GM23338 (cell line): Measurements from ENCODE around the gene NCKAP5.

Experiments used
- CREB1 ChIP-seq: fragments of 250-450 bp; sonication (Bioruptor Pico); IDR thresholded peaks from 2 replicates; pipeline ENCODE4 v1.5.0; 2020; ENCODE audit warnings: low read depth, mild to moderate bottlenecking, moderate library complexity
- ETS1 ChIP-seq: IDR thresholded peaks from 2 replicates; pipeline ENCODE4 v1.6.1; 2016; ENCODE audit warnings: antibody characterized with exemption
- EZH2 ChIP-seq: fragments of 200-600 bp; sonication (generic); IDR thresholded peaks from one replicate; pipeline ENCODE4 v1.8.0; 2017; ENCODE audit warnings: antibody characterized with exemption, mild to moderate bottlenecking, low read depth; ENCODE audit not compliant: unreplicated experiment
- EZH2phosphoT487 ChIP-seq: fragments of 200-600 bp; sonication (generic); IDR thresholded peaks from one replicate; pipeline ENCODE4 v1.8.1; 2018; ENCODE audit warnings: antibody characterized with exemption; ENCODE audit not compliant: unreplicated experiment
- JUNB ChIP-seq: IDR thresholded peaks from one replicate; pipeline ENCODE4 v1.6.1; 2016; ENCODE audit warnings: antibody characterized with exemption; ENCODE audit not compliant: unreplicated experiment
- POLR2AphosphoS5 ChIP-seq: IDR thresholded peaks from 2 replicates; pipeline ENCODE4 v1.6.1; 2016; ENCODE audit warnings: antibody characterized with exemption, low read depth
- REST ChIP-seq: IDR thresholded peaks from one replicate; pipeline ENCODE4 v1.6.1; 2018; ENCODE audit warnings: antibody characterized with exemption; ENCODE audit not compliant: unreplicated experiment
- TF ChIP-seq, protein P1 (sequence below), 2 experiments: fragments of 200-600 bp in 1 of 2; sonication (generic) in 1 of 2; conservative IDR thresholded peaks; 2 replicates each; pipeline versions ENCODE4 v1.5.1 to v1.6.1; 2016 to 2017; ENCODE audit warnings: antibody characterized with exemption in 2 of 2, low read depth in 2 of 2, mild to moderate bottlenecking in 2 of 2, moderate library complexity in 1 of 2
- TF ChIP-seq, protein P2 (sequence below): fragments of 250-450 bp; sonication (Bioruptor Pico); IDR thresholded peaks from 2 replicates; pipeline ENCODE4 v1.5.0; 2020; ENCODE audit warnings: mild to moderate bottlenecking, moderate library complexity

DNA sequence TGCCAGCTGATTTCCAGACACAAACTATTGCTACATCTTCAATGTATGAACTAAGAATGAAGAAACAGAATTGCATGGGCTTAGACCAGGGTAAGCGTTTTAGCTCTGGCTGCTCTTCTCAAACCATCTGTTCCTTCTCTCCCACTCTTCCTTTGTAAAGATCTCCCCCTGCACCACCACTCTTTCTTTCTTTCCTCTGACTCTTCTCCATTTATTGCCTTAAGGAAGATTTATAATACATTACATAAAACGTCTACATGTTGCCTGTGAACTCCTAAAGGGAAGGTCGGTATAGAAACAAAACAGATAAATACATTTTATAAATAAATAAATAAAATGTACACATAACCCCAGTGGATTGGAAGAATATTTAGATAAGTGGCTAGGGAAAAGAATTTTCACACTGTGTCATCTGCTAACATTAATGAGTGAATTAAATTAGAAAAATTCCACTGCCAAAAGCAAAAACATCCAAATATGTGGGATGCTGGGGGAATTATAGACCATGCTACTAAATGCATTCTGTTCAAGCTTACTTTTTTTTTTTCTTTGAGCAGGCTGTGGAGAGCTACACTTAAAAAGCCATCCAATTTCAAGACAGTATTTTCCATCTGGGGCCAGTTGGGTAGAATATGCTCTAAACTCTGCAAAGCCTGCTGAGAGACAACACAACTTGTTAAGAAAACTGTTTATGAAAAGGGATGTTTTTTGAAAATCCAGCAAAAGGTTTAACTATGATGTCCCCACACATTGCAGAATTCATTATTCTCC, 41.5 kb downstream of the NCKAP5 start:
- TF ChIP-seq, protein P1, sequence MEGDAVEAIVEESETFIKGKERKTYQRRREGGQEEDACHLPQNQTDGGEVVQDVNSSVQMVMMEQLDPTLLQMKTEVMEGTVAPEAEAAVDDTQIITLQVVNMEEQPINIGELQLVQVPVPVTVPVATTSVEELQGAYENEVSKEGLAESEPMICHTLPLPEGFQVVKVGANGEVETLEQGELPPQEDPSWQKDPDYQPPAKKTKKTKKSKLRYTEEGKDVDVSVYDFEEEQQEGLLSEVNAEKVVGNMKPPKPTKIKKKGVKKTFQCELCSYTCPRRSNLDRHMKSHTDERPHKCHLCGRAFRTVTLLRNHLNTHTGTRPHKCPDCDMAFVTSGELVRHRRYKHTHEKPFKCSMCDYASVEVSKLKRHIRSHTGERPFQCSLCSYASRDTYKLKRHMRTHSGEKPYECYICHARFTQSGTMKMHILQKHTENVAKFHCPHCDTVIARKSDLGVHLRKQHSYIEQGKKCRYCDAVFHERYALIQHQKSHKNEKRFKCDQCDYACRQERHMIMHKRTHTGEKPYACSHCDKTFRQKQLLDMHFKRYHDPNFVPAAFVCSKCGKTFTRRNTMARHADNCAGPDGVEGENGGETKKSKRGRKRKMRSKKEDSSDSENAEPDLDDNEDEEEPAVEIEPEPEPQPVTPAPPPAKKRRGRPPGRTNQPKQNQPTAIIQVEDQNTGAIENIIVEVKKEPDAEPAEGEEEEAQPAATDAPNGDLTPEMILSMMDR (conservative IDR thresholded peaks at IDR 0.05; ENCODE audit: low read depth in 2 of 2): no peak
- TF ChIP-seq, protein P2, sequence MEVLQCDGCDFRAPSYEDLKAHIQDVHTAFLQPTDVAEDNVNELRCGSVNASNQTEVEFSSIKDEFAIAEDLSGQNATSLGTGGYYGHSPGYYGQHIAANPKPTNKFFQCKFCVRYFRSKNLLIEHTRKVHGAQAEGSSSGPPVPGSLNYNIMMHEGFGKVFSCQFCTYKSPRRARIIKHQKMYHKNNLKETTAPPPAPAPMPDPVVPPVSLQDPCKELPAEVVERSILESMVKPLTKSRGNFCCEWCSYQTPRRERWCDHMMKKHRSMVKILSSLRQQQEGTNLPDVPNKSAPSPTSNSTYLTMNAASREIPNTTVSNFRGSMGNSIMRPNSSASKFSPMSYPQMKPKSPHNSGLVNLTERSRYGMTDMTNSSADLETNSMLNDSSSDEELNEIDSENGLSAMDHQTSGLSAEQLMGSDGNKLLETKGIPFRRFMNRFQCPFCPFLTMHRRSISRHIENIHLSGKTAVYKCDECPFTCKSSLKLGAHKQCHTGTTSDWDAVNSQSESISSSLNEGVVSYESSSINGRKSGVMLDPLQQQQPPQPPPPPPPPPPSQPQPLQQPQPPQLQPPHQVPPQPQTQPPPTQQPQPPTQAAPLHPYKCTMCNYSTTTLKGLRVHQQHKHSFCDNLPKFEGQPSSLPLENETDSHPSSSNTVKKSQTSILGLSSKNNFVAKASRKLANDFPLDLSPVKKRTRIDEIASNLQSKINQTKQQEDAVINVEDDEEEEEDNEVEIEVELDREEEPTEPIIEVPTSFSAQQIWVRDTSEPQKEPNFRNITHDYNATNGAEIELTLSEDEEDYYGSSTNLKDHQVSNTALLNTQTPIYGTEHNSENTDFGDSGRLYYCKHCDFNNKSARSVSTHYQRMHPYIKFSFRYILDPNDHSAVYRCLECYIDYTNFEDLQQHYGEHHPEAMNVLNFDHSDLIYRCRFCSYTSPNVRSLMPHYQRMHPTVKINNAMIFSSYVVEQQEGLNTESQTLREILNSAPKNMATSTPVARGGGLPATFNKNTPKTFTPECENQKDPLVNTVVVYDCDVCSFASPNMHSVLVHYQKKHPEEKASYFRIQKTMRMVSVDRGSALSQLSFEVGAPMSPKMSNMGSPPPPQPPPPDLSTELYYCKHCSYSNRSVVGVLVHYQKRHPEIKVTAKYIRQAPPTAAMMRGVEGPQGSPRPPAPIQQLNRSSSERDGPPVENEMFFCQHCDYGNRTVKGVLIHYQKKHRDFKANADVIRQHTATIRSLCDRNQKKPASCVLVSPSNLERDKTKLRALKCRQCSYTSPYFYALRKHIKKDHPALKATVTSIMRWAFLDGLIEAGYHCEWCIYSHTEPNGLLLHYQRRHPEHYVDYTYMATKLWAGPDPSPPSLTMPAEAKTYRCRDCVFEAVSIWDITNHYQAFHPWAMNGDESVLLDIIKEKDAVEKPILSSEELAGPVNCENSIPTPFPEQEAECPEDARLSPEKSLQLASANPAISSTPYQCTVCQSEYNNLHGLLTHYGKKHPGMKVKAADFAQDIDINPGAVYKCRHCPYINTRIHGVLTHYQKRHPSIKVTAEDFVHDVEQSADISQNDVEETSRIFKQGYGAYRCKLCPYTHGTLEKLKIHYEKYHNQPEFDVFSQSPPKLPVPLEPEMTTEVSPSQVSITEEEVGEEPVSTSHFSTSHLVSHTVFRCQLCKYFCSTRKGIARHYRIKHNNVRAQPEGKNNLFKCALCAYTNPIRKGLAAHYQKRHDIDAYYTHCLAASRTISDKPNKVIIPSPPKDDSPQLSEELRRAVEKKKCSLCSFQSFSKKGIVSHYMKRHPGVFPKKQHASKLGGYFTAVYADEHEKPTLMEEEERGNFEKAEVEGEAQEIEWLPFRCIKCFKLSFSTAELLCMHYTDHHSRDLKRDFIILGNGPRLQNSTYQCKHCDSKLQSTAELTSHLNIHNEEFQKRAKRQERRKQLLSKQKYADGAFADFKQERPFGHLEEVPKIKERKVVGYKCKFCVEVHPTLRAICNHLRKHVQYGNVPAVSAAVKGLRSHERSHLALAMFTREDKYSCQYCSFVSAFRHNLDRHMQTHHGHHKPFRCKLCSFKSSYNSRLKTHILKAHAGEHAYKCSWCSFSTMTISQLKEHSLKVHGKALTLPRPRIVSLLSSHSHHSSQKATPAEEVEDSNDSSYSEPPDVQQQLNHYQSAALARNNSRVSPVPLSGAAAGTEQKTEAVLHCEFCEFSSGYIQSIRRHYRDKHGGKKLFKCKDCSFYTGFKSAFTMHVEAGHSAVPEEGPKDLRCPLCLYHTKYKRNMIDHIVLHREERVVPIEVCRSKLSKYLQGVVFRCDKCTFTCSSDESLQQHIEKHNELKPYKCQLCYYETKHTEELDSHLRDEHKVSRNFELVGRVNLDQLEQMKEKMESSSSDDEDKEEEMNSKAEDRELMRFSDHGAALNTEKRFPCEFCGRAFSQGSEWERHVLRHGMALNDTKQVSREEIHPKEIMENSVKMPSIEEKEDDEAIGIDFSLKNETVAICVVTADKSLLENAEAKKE (CRISPR knock-in tag): no peak
- TF ChIP-seq POLR2AphosphoS5 (no peak), EZH2phosphoT487 (no peak), REST (no peak), EZH2 (no peak), CREB1 (no peak), JUNB (no peak), ETS1 (no peak)
